CD4-positive, alpha-beta T cell treated with Interleukin-4 for 4 hours (primary cell): ENCODE data around the gene AGBL1.
"Not testable (repeated sequence)": the region's sequence is repeated elsewhere in the genome, so short reads cannot be mapped to it uniquely, and the experiment has no call there.

Experiments used
- DNase-seq: peaks from one replicate; pipeline ENCODE4 v3.0.0-alpha.2; 2020

The AGBL1 gene

GRCh38 chr15:87031540-87032230, 952.0 kb downstream of the AGBL1 start:
- DNase-seq: no peak

GRCh38 chr15:87032295-87032694, 952.6 kb downstream of the AGBL1 start:
- DNase-seq: no peak

GRCh38 chr15:87033056-87033455, 953.4 kb downstream of the AGBL1 start:
- DNase-seq: no peak

- DNase-seq: no peak
Observed at GRCh38 chr15:87034886-87035285, 955.2 kb downstream of the AGBL1 start.

GRCh38 chr15:87038404-87038803, 958.7 kb downstream of the AGBL1 start:
- DNase-seq: no peak

GRCh38 chr15:87042619-87043018, 962.9 kb downstream of the AGBL1 start:
- not testable (repeated sequence) for DNase-seq

- DNase-seq: no peak
Observed at GRCh38 chr15:87045746-87046145, 966.1 kb downstream of the AGBL1 start.

- no peak for DNase-seq
Observed at GRCh38 chr15:87047203-87047965, 967.7 kb downstream of the AGBL1 start.
